ENCODE data around the gene ECEL1.

Gene ECEL1

GRCh38 chr2:232522623-232523401 is 35.2 kb upstream of the ECEL1 start:
- no peak for DNase-seq (ENCODE audit: low read depth, low spot score)

- DNase-seq (ENCODE audit: low read depth, low spot score) = peak; percentile 53
Observed at GRCh38 chr2:232521959-232522622, 34.5 kb upstream of the ECEL1 start.

- no peak for DNase-seq (ENCODE audit: low read depth, low spot score)
Observed at GRCh38 chr2:232521098-232521497, 33.5 kb upstream of the ECEL1 start.

- no peak for DNase-seq (ENCODE audit: low read depth, low spot score)
Observed at GRCh38 chr2:232520489-232520888, 32.9 kb upstream of the ECEL1 start.

GRCh38 chr2:232519581-232520438 is 32.2 kb upstream of the ECEL1 start, which contains the start of gene PRSS56:
TSS of gene PRSS56 (plus strand) at chr2:232520388. CDS start at chr2:232520599, 211 bp downstream.
- DNase-seq (ENCODE audit: low read depth, low spot score) = no peak

GRCh38 chr2:232518844-232519243 is 31.2 kb upstream of the ECEL1 start:
- DNase-seq (ENCODE audit: low read depth, low spot score) = no peak

GRCh38 chr2:232516551-232516950 is 28.9 kb upstream of the ECEL1 start:
- DNase-seq (ENCODE audit: low read depth, low spot score) = no peak

- DNase-seq (ENCODE audit: low read depth, low spot score) = no peak
Observed at GRCh38 chr2:232515639-232516038, 28.0 kb upstream of the ECEL1 start.

- DNase-seq (ENCODE audit: low read depth, low spot score) = no peak
Observed at GRCh38 chr2:232513353-232513752, 25.7 kb upstream of the ECEL1 start.

GRCh38 chr2:232512602-232513001 is 25.0 kb upstream of the ECEL1 start:
- DNase-seq (ENCODE audit: low read depth, low spot score) = no peak

- no peak for DNase-seq (ENCODE audit: low read depth, low spot score)
Observed at GRCh38 chr2:232511336-232511890, 23.8 kb upstream of the ECEL1 start.

GRCh38 chr2:232508251-232508650 is 20.6 kb upstream of the ECEL1 start:
- no peak for DNase-seq (ENCODE audit: low read depth, low spot score)

GRCh38 chr2:232506709-232507108 is 19.1 kb upstream of the ECEL1 start:
- DNase-seq (ENCODE audit: low read depth, low spot score) = no peak

GRCh38 chr2:232505856-232506255 is 18.2 kb upstream of the ECEL1 start:
- no peak for DNase-seq (ENCODE audit: low read depth, low spot score)

GRCh38 chr2:232504438-232504837 is 16.8 kb upstream of the ECEL1 start:
- no peak for DNase-seq (ENCODE audit: low read depth, low spot score)

- no peak for DNase-seq (ENCODE audit: low read depth, low spot score)
Observed at GRCh38 chr2:232503809-232504323, 16.2 kb upstream of the ECEL1 start.

- no peak for DNase-seq (ENCODE audit: low read depth, low spot score)
Observed at GRCh38 chr2:232502911-232503808, 15.5 kb upstream of the ECEL1 start.

- DNase-seq (ENCODE audit: low read depth, low spot score) = no peak
Observed at GRCh38 chr2:232502511-232502910, 14.9 kb upstream of the ECEL1 start.

GRCh38 chr2:232501794-232502390 is 14.3 kb upstream of the ECEL1 start:
- DNase-seq (ENCODE audit: low read depth, low spot score) = no peak

GRCh38 chr2:232501331-232501771 is 13.7 kb upstream of the ECEL1 start:
- no peak for DNase-seq (ENCODE audit: low read depth, low spot score)
